Parathyroid adenoma (tissue), 2 donors: ENCODE measurements around the gene AIFM2.
"Not testable (repeated sequence)": the region's sequence is repeated elsewhere in the genome, so short reads cannot be mapped to it uniquely, and the experiment has no call there.

ENCODE experiments used
- H2AFZ ChIP-seq: fragments of 300-600 bp; sonication (generic); one replicate; pipeline ENCODE4 v1.7.0; 2017; ENCODE audit warnings: antibody characterized with exemption, mild to moderate bottlenecking
- H3K27ac ChIP-seq: fragments of 300-600 bp; sonication (generic); one replicate; pipeline ENCODE4 v1.7.0; 2017
- H3K27me3 ChIP-seq: fragments of 300-600 bp; sonication (generic); one replicate; pipeline ENCODE4 v1.7.0; 2017; ENCODE audit warnings: low read length; ENCODE audit not compliant: control insufficient read depth, insufficient read depth
- H3K36me3 ChIP-seq: fragments of 300-600 bp; sonication (generic); one replicate; pipeline ENCODE4 v1.7.0; 2017; ENCODE audit warnings: low read length; ENCODE audit not compliant: control insufficient read depth, insufficient read depth
- H3K4me1 ChIP-seq: fragments of 300-600 bp; sonication (generic); one replicate; pipeline ENCODE4 v1.7.0; 2017; ENCODE audit warnings: control low read depth
- H3K4me2 ChIP-seq: fragments of 300-600 bp; sonication (generic); one replicate; pipeline ENCODE4 v1.7.0; 2017; ENCODE audit warnings: low read length
- H3K4me3 ChIP-seq: fragments of 300-600 bp; sonication (generic); one replicate; pipeline ENCODE4 v1.7.0; 2017; ENCODE audit warnings: low read depth, low read length
- H3K79me2 ChIP-seq: fragments of 300-600 bp; sonication (generic); one replicate; pipeline ENCODE4 v1.7.0; 2017; ENCODE audit warnings: control low read depth
- H3K9ac ChIP-seq: fragments of 300-600 bp; sonication (generic); one replicate; pipeline ENCODE4 v1.7.0; 2017; ENCODE audit warnings: mild to moderate bottlenecking
- H3K9me3 ChIP-seq: fragments of 300-600 bp; sonication (generic); one replicate; pipeline ENCODE4 v1.7.0; 2017; ENCODE audit warnings: low read length; ENCODE audit not compliant: control insufficient read depth
- TF ChIP-seq, protein P1 (sequence below): fragments of 300-600 bp; sonication (generic); IDR thresholded peaks from one replicate; pipeline ENCODE4 v1.7.0; 2017; ENCODE audit warnings: antibody characterized with exemption, mild to moderate bottlenecking
- donor health status: primary hyperparathyroidism.

Gene AIFM2

GRCh38 chr10:70132098-70133029, at the start of gene AIFM2:
AIFM2 (minus strand) TSS chr10:70132825; CDS start chr10:70124084, 8,741 bp downstream.
- no peaks in the 10 kb centered on the region for H3K9me3 ChIP-seq
- peak within 1 kb of the TSS; percentile 55 for H3K4me3 ChIP-seq
- peak within 1 kb of the TSS; percentile 77 for H3K4me2 ChIP-seq
- H3K4me1 ChIP-seq: no peaks in the 10 kb centered on the region
- H3K79me2 ChIP-seq: no peaks in the 10 kb centered on the region
- H3K27me3 ChIP-seq: no peaks in the 10 kb centered on the region
- no peaks in the 10 kb centered on the region for H3K36me3 ChIP-seq
- H3K27ac ChIP-seq: peak within 1 kb of the TSS; percentile 2
- H3K9ac ChIP-seq: no peak within 1 kb of the TSS
- H2AFZ ChIP-seq: peak within 1 kb of the TSS; percentile 93
- TF ChIP-seq, protein P1, sequence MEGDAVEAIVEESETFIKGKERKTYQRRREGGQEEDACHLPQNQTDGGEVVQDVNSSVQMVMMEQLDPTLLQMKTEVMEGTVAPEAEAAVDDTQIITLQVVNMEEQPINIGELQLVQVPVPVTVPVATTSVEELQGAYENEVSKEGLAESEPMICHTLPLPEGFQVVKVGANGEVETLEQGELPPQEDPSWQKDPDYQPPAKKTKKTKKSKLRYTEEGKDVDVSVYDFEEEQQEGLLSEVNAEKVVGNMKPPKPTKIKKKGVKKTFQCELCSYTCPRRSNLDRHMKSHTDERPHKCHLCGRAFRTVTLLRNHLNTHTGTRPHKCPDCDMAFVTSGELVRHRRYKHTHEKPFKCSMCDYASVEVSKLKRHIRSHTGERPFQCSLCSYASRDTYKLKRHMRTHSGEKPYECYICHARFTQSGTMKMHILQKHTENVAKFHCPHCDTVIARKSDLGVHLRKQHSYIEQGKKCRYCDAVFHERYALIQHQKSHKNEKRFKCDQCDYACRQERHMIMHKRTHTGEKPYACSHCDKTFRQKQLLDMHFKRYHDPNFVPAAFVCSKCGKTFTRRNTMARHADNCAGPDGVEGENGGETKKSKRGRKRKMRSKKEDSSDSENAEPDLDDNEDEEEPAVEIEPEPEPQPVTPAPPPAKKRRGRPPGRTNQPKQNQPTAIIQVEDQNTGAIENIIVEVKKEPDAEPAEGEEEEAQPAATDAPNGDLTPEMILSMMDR: no peak

DNA sequence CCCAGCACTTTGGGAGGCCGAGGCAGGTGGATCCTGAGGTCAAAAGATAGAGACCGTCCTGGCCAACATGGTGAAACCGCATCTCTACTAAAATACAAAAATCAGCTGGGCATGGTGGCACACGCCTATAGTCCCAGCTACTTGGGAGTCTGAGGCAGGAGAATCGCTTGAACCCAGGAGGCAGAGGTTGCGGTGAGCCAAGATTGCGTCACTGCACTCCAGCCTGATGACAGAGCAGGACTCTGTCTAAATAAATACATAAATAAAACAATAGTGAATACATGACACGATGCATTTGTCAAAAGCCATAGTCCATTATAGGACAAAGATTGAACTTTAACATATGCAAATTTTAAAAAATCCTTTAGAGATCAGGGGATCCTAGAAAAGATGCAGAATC, 46.6 kb upstream of the AIFM2 start:
- not testable (repeated sequence) for H2AFZ ChIP-seq, H3K36me3 ChIP-seq, H3K9ac ChIP-seq, H3K9me3 ChIP-seq, H3K4me3 ChIP-seq, H3K27me3 ChIP-seq, H3K79me2 ChIP-seq, H3K4me2 ChIP-seq, H3K27ac ChIP-seq, H3K4me1 ChIP-seq

DNA sequence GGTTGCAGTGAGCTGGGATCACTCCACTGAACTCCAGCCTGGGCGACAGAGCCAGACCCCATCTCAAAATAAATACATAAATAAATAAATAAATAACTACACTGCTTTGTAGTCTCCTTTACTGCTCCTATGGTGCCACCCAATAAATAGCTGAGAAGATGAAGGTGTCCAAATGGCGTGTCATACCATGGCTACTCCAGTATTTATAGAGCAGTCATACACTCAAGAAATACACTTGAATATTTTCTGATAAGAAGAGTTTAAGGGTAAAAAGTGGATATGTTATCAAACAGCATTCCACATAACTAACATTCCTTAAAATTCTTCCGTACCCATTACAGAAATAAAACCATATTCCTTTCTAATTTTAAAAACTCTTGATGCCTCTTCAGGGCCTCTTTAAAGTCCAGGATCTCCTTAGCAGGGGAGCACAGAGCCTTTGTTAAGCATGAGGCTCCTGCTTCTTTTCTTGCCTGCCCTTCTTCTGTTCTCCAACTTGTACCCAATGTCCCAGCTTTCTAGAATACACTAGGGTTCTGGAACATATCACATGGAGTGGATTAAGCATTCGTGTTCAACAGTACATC, 45.6 kb upstream of the AIFM2 start:
- Histone ChIP-seq H3K4me2 (no peak overlapping the region), H3K4me3 (no peak overlapping the region), H2AFZ (no peak overlapping the region), H3K36me3 (no peaks in the 10 kb centered on the region), H3K79me2 (no peaks in the 10 kb centered on the region), H3K27me3 (no peaks in the 10 kb centered on the region), H3K27ac (no peak overlapping the region), H3K9me3 (no peaks in the 10 kb centered on the region), H3K4me1 (no peaks in the 10 kb centered on the region), H3K9ac (no peak overlapping the region)
- TF ChIP-seq, protein P1: no peak

DNA sequence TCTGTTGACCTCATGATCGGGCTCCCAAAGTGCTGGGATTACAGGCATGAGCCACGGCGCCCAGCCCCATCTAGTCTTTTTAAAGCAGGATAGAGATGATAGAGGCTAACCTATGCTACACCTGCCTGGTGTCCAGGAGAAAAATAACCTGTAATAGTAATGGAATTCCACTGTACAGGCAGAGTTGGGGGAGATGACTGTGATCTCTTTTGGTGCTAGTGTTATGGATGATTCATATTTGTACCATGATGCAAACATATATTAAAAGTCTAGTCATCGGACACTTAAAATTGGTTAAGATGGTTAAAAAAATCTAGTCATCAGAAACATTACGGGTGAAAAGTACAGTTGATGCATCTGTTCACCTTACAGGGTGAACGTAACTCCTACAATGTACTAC, 43.8 kb upstream of the AIFM2 start:
- Histone ChIP-seq H3K9me3 (no peaks in the 10 kb centered on the region), H2AFZ (no peak overlapping the region), H3K4me3 (no peak overlapping the region), H3K4me2 (no peak overlapping the region), H3K27ac (no peak overlapping the region), H3K9ac (no peak overlapping the region), H3K4me1 (no peaks in the 10 kb centered on the region), H3K36me3 (no peaks in the 10 kb centered on the region), H3K79me2 (no peaks in the 10 kb centered on the region), H3K27me3 (no peaks in the 10 kb centered on the region)
- TF ChIP-seq, protein P1: no peak

GRCh38 chr10:70175516-70175915, 42.9 kb upstream of the AIFM2 start:
- Histone ChIP-seq H3K27ac (no peak overlapping the region), H3K9ac (no peak overlapping the region), H3K27me3 (no peaks in the 10 kb centered on the region), H3K79me2 (no peaks in the 10 kb centered on the region), H3K36me3 (no peaks in the 10 kb centered on the region), H3K4me1 (no peaks in the 10 kb centered on the region), H3K4me3 (no peak overlapping the region), H3K9me3 (no peaks in the 10 kb centered on the region), H3K4me2 (no peak overlapping the region), H2AFZ (no peak overlapping the region)
- TF ChIP-seq, protein P1: no peak
